ENCODE results near the gene MCAT.
"Not testable (repeated sequence)": the region's sequence is repeated elsewhere in the genome, so short reads cannot be mapped to it uniquely, and the experiment has no call there.

The MCAT gene

GRCh38 chr22:43118024-43118849 is 25.0 kb downstream of the MCAT start:
- DNase-seq, result no peak

DNA sequence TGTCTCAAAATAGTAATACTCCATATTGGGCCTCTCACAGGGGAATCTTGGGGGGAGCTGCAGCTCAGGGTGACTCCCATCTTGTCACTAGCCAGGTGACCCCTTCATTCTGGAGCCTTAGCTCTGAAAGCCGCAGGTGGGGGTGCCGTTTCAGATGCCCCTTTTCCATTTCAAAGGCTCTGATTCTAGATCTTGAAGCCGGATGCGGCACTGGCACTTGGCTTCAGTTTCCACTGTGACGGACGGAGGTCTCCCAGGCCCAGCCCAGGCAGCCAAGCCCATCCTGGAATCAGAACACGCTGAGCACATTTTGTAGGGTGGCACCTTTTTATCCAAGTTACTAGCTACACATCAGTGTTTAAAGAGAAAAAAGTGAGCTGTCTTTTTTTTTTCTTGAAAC is 26.3 kb downstream of the MCAT start:
- DNase-seq, result no peak

- DNase-seq, result no peak
These were observed 28.2 kb downstream of the MCAT start for GRCh38 chr22:43114958-43115357.

- DNase-seq, result no peak
These were observed 29.5 kb downstream of the MCAT start for GRCh38 chr22:43113526-43114251.

DNA sequence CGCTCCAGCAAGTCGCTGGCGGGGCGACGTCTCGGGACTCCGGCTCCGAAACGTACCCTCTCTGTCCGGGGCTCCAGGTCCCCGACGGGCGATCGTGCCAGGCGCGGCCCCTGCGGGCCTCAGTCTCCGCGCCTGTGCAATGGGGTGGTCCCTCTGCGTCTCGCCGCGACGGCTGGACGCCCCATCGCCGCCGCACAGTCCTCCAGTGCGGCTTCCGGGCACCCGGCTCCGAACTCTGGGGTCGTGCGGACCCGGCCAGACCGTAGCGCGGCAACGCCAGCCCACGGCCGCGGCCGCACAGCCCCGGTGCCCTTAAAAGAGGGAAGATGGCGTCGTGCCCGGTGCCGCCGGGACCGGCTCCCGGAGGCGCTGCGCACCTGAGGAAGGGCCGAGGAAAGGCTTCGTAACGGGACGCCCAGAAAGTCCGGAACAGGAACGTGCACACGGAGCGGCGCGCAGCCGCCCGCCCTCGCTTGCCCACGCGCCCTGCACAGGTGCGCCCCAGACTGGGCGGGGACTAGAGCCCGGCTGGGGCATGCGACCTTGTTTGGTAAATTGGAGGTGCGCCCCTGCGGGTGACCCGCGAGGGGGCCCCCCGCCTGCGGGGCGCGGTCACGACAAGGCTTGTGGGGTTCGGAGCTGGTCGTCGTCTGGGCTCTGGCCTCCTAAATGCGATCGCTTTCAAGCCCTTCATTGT is 32.1 kb downstream of the MCAT start:
- DNase-seq, result peak; percentile 36 to 53

DNA sequence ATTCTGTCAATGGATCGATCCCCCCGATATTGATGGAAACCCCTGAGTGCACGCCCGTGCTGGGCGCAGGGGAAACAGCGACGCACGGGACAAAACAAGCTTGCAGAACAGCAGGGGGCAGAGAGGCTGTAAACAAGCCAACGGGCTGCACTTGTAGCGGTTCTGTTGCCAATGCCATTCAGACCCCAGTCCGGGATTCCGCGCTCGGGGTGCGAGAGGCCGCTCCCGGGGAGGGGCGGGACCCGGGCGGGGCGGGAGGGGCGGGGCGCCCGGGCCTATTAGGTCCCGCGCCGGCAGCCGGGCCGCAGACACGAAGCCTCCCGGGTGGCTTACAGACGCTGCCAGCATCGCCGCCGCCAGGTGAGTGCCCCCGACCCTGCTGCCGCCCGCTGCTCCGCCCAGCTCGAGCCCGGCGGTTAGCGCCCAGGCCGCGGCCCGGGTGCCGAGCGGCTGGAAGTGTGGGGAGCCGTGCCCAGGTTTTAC is 32.7 kb downstream of the MCAT start, which contains the start of gene BIK:
Gene BIK (plus strand): TSS at position 307 of the 483 bp plus-strand sequence. CDS start 13,273 bp downstream, outside the sequence.
- peak; percentile 49 to 53 for DNase-seq

DNA sequence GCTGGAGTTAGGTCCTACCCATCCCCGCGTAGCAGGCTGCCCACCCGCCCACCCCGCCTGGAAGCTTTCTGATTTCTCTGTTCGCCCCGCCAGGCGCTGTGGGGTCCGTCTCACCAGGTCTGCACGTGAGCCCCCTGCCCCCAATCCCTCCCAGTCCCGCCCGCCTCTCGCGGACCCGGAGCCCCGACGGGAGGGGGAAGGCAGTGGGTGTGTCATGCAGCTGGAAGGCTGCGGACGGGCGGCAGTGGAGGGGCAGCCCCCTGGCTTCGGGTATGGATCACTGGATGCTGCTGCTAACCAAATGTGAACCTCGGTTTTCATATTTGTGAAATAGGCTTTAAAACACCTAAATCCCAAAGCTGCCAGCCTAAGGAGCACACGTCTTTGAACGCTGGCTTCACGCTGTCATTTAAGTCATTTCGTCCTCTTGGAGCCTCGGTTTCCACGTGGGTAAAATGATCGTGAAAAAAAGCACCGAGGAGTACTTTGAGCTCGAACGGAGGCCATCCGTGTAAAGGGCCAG is 33.2 kb downstream of the MCAT start:
- DNase-seq, result no peak

DNA sequence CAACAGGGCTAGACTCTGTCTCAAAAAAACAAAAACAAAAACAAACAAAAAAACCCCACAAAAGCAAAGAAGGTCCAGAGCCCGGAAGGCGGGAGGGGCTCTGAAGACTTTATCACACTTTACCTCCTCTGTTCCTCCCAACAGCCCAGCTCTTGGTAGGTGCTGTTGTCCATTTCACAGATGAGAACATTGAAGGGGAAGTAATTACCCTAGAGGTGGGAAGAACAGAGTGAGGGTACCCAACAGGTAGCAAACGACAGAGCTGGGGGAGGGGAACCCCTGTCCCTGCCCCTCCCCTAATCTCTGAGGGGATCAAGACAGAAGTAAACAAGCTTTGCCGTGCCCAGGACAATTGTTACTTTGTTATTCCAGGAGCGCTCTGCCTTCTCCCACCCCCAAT is 33.7 kb downstream of the MCAT start:
- DNase-seq, result no peak

- no peak for DNase-seq
These were observed 36.9 kb downstream of the MCAT start for GRCh38 chr22:43106302-43106701.

GRCh38 chr22:43104950-43105349 is 38.2 kb downstream of the MCAT start:
- DNase-seq, result not testable (repeated sequence)

DNA sequence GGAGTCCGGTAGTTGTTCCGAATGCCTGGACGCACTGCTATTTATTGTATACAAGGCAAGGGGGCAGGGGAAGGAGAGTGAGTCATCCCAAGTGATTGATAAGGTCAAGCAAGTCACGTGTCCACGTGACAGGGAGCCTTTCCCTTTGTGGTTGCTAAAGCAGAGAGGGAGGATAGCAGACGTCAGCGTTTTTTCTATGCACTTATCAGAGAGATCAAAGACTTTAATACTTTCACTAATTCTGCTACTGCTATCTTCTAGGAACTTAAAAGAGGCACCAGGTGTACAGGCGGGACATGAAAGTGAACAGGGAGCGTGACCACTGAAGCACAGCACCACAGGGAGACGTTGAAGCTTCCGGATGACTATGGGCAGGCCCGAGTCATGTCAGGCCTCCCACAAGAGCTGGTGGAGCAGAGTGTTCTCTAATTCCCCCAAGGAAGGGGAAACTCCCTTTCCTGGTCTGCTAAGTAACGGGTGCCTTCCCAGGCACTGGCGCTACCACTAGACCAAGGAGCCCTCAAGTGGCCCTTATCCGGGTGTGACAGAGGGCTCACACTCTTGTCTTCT is 39.1 kb downstream of the MCAT start:
- DNase-seq, result peak; percentile 23 to 27

DNA sequence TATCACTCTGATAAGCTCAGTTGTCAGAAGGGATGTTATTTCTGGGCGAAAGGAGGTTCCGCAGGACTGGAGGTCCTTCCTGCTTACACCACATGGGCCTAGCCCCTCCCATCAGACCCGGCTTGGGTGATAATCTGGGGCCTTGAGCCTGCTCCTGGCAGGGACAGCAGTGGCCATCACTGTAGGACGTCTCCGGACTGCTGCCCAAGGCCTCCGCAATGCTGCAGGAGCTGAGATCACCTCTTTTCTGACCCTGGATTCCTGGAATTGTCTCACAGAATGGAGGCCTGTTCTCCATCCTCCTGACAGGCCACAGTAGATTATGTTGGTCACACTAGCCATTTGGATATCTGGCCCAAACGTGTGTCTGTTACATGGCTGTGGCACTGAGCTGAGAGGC is 41.9 kb downstream of the MCAT start:
- no peak for DNase-seq

- DNase-seq, result no peak
These were observed 43.0 kb downstream of the MCAT start for GRCh38 chr22:43100225-43100624.

GRCh38 chr22:43099095-43099494 is 44.1 kb downstream of the MCAT start:
- no peak for DNase-seq

GRCh38 chr22:43098356-43098755 is 44.8 kb downstream of the MCAT start:
- DNase-seq, result no peak

DNA sequence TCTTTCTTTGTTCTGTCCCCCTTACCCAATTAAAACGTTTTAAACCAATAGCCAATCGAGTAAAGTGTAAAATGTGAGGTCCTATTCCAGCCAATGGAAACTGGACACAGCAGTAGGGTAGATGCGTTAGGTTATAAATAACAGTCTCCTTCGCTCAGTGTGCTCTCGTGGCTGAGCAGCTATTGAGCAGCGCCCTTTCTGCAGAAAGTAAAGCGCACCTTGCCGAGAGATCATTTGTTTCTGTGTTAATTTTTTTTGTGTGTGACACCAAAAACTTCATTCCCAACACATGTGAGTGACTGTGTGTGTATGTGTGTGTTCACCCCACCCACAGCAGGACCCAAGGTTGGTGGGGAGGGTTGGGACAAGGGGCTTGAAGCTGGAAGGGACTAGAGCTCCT is 46.8 kb downstream of the MCAT start:
- DNase-seq, result no peak

DNA sequence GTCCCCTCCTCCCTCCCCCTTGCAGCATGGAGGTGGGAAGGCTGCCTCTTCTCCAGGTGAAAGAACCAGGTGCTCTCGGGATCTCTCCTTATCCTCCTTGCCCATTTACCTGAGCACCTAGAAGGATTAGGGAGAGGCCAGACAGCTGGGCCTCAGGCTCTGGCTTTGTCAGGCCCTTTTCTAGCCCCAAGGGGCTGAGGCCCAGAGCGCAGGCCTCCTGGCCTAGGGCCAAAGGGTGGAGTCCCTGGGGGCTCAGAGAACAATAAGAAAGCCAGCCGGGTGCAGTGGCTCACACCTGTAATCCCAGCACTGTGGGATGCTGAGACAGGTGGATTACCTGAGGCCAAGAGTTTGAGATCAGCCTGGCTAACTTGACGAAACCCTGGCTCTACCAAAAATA is 48.6 kb downstream of the MCAT start:
- no peak for DNase-seq

- no peak for DNase-seq
These were observed 49.1 kb downstream of the MCAT start for GRCh38 chr22:43094085-43094484.

- no peak for DNase-seq
These were observed 51.1 kb downstream of the MCAT start for GRCh38 chr22:43092085-43092484.

DNA sequence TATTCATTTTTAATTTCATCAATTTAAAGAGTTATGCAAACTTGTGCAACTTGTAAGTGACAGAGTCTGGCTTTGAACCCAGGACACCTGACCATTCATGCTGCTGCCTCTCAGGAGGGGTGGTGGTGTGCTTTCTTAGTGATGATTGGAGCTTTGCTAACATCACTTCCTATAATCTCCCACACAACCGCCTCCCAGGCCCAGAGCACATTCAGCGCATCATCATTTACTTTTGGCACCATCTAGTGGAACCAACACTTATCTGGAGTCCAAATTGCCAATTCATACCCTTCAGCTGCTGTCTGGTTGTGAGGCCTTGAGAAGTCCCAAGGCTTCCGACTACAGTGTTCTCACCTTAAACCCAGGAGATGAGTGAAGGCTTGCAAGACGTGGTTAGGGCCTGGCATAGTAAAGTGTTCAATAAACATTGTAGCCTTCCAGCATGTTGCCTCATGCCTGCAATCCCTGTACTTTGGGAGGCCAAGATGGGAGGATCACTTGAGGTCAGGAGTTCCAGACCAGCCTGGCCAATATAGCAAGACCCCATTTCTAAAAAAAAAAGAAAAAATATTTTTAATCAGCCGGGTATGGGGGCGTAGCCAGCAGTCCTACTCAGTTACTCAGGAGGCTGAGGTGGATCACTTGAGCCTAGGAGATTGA is 52.9 kb downstream of the MCAT start:
- DNase-seq, result peak; percentile 48 to 49

GRCh38 chr22:43088984-43089717 is 54.0 kb downstream of the MCAT start, which contains the start of gene TTLL1:
Gene TTLL1, minus strand, starts transcription at chr22:43089391. Its CDS starts 13,805 bp downstream, at chr22:43075586.
- peak; percentile 90 to 95 for DNase-seq
